ENCODE results near the gene PRICKLE1.

PRICKLE1 gene

GRCh38 chr12:42463671-42464070, 125.9 kb downstream of the PRICKLE1 start:
- DNase-seq (ENCODE audit: low read depth), result no peak
- H3K4me3 ChIP-seq (ENCODE audit: low read length), result no peak overlapping the region
- no peak for TF ChIP-seq CTCF (conservative IDR thresholded peaks at IDR 0.05; ENCODE audit: low read length)

- no peak for TF ChIP-seq CTCF (conservative IDR thresholded peaks at IDR 0.05; ENCODE audit: low read length)
- H3K4me3 ChIP-seq (ENCODE audit: low read length), result no peak overlapping the region
- no peak for DNase-seq (ENCODE audit: low read depth)
Measured at GRCh38 chr12:42462486-42462885, 127.1 kb downstream of the PRICKLE1 start.

GRCh38 chr12:42459336-42459847, 130.2 kb downstream of the PRICKLE1 start:
- H3K4me3 ChIP-seq (ENCODE audit: low read length), result no peak overlapping the region
- DNase-seq (ENCODE audit: low read depth), result no peak
- TF ChIP-seq CTCF (conservative IDR thresholded peaks at IDR 0.05; ENCODE audit: low read length), result no peak

GRCh38 chr12:42458575-42458974, 131.0 kb downstream of the PRICKLE1 start:
- TF ChIP-seq CTCF (conservative IDR thresholded peaks at IDR 0.05; ENCODE audit: low read length), result no peak
- no peak for DNase-seq (ENCODE audit: low read depth)
- H3K4me3 ChIP-seq (ENCODE audit: low read length), result no peak overlapping the region

GRCh38 chr12:42450248-42450647, 139.3 kb downstream of the PRICKLE1 start:
- H3K4me3 ChIP-seq (ENCODE audit: low read length), result no peak overlapping the region
- DNase-seq (ENCODE audit: low read depth), result peak; percentile 13
- TF ChIP-seq CTCF (conservative IDR thresholded peaks at IDR 0.05; ENCODE audit: low read length), result no peak

- no peak for TF ChIP-seq CTCF (conservative IDR thresholded peaks at IDR 0.05; ENCODE audit: low read length)
- no peak for DNase-seq (ENCODE audit: low read depth)
- H3K4me3 ChIP-seq (ENCODE audit: low read length), result no peak overlapping the region
Measured at GRCh38 chr12:42448841-42449240, 140.7 kb downstream of the PRICKLE1 start.

- DNase-seq (ENCODE audit: low read depth), result no peak
- TF ChIP-seq CTCF (conservative IDR thresholded peaks at IDR 0.05; ENCODE audit: low read length), result no peak
Measured at GRCh38 chr12:42447371-42447786, 142.2 kb downstream of the PRICKLE1 start.

More at GRCh38 chr12:42447371-42447786, 142.2 kb downstream of the PRICKLE1 start:
- no peak overlapping the region for H3K4me3 ChIP-seq (ENCODE audit: low read length)
